ENCODE results near the gene CDC7. TPM values are rescaled to one million over a fixed set of nuclear protein-coding genes. Genes with fewer than 3 reads are reported as not detected.

CDC7 gene
- total RNA-seq, 1 donor from 2014 or later = 4.3 TPM

- H3K27me3 Mint-ChIP-seq (ENCODE audit: unreplicated experiment) = no peaks in the 10 kb centered on the region
- TF ChIP-seq CTCF (IDR thresholded peaks at IDR 0.05) = no peak
- H3K4me1 Mint-ChIP-seq (ENCODE audit: unreplicated experiment) = peaks cover 17% of the 10 kb centered on the region
- H3K36me3 Mint-ChIP-seq (ENCODE audit: unreplicated experiment) = no peaks in the 10 kb centered on the region
- no peak overlapping the region for H3K4me3 Mint-ChIP-seq (ENCODE audit: unreplicated experiment)
- no peak for DNase-seq (ENCODE audit: extremely low spot score, unreplicated experiment)
- H3K27ac Mint-ChIP-seq (ENCODE audit: unreplicated experiment) = no peak overlapping the region
- H3K9me3 Mint-ChIP-seq (ENCODE audit: unreplicated experiment) = no peaks in the 10 kb centered on the region
Observed at GRCh38 chr1:91537987-91538304, 37.3 kb downstream of the CDC7 start.

- Mint-ChIP-seq H3K9me3 (ENCODE audit: unreplicated experiment) (no peaks in the 10 kb centered on the region), H3K27me3 (ENCODE audit: unreplicated experiment) (no peaks in the 10 kb centered on the region), H3K4me1 (ENCODE audit: unreplicated experiment) (peaks cover 17% of the 10 kb centered on the region), H3K4me3 (ENCODE audit: unreplicated experiment) (no peak overlapping the region), H3K27ac (ENCODE audit: unreplicated experiment) (no peak overlapping the region), H3K36me3 (ENCODE audit: unreplicated experiment) (no peaks in the 10 kb centered on the region)
- no peak for TF ChIP-seq CTCF (IDR thresholded peaks at IDR 0.05)
- no peak for DNase-seq (ENCODE audit: extremely low spot score, unreplicated experiment)
Observed at GRCh38 chr1:91540910-91541309, 40.3 kb downstream of the CDC7 start.

DNA sequence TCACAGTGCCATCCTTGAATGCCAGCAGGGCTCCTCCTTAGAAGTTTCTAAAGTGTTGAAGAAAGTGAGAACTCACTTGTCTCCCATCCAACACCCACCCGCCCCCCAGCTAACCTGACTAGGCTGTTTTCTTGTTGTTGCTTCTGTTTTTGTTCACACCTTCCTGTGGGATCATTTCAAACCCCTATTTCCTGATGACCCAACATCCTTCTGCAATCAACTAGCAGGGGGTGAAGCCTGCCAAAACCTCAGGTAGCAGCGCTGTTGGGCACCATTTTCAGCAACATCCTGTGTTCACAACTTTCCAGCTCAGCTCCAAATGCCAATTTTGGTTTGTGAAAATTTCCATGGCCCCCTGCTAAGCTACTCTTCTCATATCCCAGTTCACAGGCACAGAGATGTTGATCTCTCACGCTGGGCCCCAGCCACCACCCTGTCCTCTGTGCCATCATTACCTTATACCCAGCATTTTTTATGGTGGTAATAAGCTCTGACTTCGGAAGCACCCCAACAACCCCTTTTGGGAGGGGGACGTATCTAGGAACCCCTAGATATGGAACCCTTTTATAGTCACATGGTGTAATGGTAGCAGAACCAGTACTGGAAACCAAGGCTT, 41.4 kb downstream of the CDC7 start:
- no peak overlapping the region for H3K27ac Mint-ChIP-seq (ENCODE audit: unreplicated experiment)
- no peaks in the 10 kb centered on the region for H3K36me3 Mint-ChIP-seq (ENCODE audit: unreplicated experiment)
- no peak for TF ChIP-seq CTCF (IDR thresholded peaks at IDR 0.05)
- H3K27me3 Mint-ChIP-seq (ENCODE audit: unreplicated experiment) = no peaks in the 10 kb centered on the region
- no peaks in the 10 kb centered on the region for H3K9me3 Mint-ChIP-seq (ENCODE audit: unreplicated experiment)
- no peak for DNase-seq (ENCODE audit: extremely low spot score, unreplicated experiment)
- H3K4me3 Mint-ChIP-seq (ENCODE audit: unreplicated experiment) = no peak overlapping the region
- peaks cover 12% of the 10 kb centered on the region for H3K4me1 Mint-ChIP-seq (ENCODE audit: unreplicated experiment)

GRCh38 chr1:91545506-91546300, 45.1 kb downstream of the CDC7 start:
- H3K36me3 Mint-ChIP-seq (ENCODE audit: unreplicated experiment) = no peaks in the 10 kb centered on the region
- no peaks in the 10 kb centered on the region for H3K9me3 Mint-ChIP-seq (ENCODE audit: unreplicated experiment)
- no peak for DNase-seq (ENCODE audit: extremely low spot score, unreplicated experiment)
- H3K27me3 Mint-ChIP-seq (ENCODE audit: unreplicated experiment) = no peaks in the 10 kb centered on the region
- H3K4me1 Mint-ChIP-seq (ENCODE audit: unreplicated experiment) = peaks cover 3% of the 10 kb centered on the region
- no peak for TF ChIP-seq CTCF (IDR thresholded peaks at IDR 0.05)
- no peak overlapping the region for H3K4me3 Mint-ChIP-seq (ENCODE audit: unreplicated experiment)
- no peak overlapping the region for H3K27ac Mint-ChIP-seq (ENCODE audit: unreplicated experiment)

DNA sequence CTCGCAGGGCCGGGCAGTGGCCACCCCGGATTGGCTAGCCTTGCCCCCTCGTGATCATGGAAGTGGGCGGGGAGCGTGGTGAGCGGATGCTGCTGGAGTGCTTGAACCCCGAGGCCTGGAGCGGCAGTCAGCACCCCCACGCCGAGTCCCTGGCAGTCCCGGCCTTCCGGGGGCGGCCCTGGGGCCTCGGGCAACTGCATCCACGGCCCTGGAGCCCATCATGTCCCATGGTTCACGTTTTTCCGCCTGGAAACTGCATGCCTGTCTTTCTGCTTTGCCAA, 45.6 kb downstream of the CDC7 start:
- Mint-ChIP-seq H3K27me3 (ENCODE audit: unreplicated experiment) (no peaks in the 10 kb centered on the region), H3K27ac (ENCODE audit: unreplicated experiment) (no peak overlapping the region), H3K36me3 (ENCODE audit: unreplicated experiment) (no peaks in the 10 kb centered on the region), H3K4me3 (ENCODE audit: unreplicated experiment) (no peak overlapping the region), H3K9me3 (ENCODE audit: unreplicated experiment) (no peaks in the 10 kb centered on the region), H3K4me1 (ENCODE audit: unreplicated experiment) (peaks cover 3% of the 10 kb centered on the region)
- DNase-seq (ENCODE audit: extremely low spot score, unreplicated experiment) = no peak
- TF ChIP-seq CTCF (IDR thresholded peaks at IDR 0.05) = no peak
